Gastrocnemius medialis (tissue), 4 donors: ENCODE results near the gene RNF169.

ENCODE experiments used
- POLR2A ChIP-seq, 2 donors: fragments of 450-650 bp; IDR thresholded peaks; one replicate each; pipeline ENCODE4 v1.6.1; 2017; ENCODE audit warnings: antibody characterized with exemption in 2 of 2, mild to moderate bottlenecking in 2 of 2, moderate library complexity in 2 of 2
- TF ChIP-seq, protein P1 (sequence below), 5 experiments: fragments of 450-650 bp in 3 of 5; fragments of 200-600 bp in 2 of 5; sonication (generic) in 2 of 5; IDR thresholded peaks in 4 of 5; conservative IDR thresholded peaks in 1 of 5; 1 replicate in 4 of 5; 2 replicates in 1 of 5; pipeline ENCODE4 v1.5.1; 2016 to 2019; ENCODE audit warnings: antibody characterized with exemption in 5 of 5, mild to moderate bottlenecking in 3 of 5, moderate library complexity in 3 of 5

DNA sequence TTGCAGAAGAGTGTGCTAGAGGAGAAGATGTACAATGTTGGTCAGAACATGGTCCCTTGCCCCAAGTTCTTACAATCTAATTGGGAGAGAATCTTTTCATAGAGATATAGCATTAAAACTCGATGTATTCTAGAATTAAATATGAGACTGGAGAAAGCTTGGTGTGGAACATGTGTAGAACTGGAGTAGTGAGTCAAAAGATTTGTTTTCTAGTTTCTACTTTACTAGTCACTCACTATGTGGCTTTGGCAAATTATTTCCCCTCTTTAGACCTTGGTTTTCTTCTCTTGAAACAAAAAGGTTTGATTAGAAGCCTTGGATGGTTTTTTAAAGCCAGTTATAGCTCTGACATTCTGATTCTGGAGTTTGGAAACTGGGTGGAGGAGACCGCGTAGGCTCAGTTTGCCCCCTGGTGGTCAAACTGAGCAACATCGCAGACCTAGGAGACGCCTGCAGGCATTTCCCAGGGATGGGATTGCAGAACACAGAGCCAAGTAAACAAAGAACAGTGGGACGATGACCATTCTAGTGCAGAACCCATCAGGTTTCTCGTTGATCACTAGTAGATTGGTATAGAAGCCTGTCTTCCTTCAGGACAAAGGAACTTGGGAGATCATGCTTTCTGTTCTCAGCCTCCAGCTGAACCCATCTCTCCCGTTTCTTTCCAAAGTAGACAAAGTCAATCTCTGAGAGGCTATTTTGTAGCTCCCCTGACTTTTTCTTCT, 8.9 kb upstream of the RNF169 start:
- TF ChIP-seq, protein P1, sequence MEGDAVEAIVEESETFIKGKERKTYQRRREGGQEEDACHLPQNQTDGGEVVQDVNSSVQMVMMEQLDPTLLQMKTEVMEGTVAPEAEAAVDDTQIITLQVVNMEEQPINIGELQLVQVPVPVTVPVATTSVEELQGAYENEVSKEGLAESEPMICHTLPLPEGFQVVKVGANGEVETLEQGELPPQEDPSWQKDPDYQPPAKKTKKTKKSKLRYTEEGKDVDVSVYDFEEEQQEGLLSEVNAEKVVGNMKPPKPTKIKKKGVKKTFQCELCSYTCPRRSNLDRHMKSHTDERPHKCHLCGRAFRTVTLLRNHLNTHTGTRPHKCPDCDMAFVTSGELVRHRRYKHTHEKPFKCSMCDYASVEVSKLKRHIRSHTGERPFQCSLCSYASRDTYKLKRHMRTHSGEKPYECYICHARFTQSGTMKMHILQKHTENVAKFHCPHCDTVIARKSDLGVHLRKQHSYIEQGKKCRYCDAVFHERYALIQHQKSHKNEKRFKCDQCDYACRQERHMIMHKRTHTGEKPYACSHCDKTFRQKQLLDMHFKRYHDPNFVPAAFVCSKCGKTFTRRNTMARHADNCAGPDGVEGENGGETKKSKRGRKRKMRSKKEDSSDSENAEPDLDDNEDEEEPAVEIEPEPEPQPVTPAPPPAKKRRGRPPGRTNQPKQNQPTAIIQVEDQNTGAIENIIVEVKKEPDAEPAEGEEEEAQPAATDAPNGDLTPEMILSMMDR (IDR thresholded peaks at IDR 0.05 in 4 of 5, conservative IDR thresholded peaks at IDR 0.05 in 1 of 5): peak; percentile 40 to 91 (median 83)
- TF ChIP-seq POLR2A (IDR thresholded peaks at IDR 0.05): no peak
